HG03469 (cell line): ENCODE measurements around the gene NEU2.
A peak's percentile ranks its signal among the peaks of the same experiment; 100 is the strongest.
"Not testable (repeated sequence)": the region's sequence is repeated elsewhere in the genome, so short reads cannot be mapped to it uniquely, and the experiment has no call there.

ENCODE experiments used
- ATAC-seq: cut with Tn5 transposase; IDR thresholded peaks from one replicate; pipeline ENCODE4 v1.9.1; 2021; ENCODE audit warnings: mild to moderate bottlenecking, moderate library complexity, moderate number of reproducible peaks; ENCODE audit not compliant: unreplicated experiment

Gene NEU2

GRCh38 chr2:233053928-233054784 lies 21.7 kb downstream of the NEU2 start:
- no peak for ATAC-seq

GRCh38 chr2:233055362-233055761 lies 22.9 kb downstream of the NEU2 start:
- ATAC-seq = no peak

- no peak for ATAC-seq
Measured at GRCh38 chr2:233056961-233057605, 24.6 kb downstream of the NEU2 start.

- ATAC-seq = no peak
Measured at GRCh38 chr2:233058717-233059546, 26.5 kb downstream of the NEU2 start.

- ATAC-seq = no peak
Measured at GRCh38 chr2:233059547-233059796, 27.0 kb downstream of the NEU2 start.

- ATAC-seq = peak; percentile 31
Measured at GRCh38 chr2:233059797-233060500, 27.5 kb downstream of the NEU2 start, which contains the start of gene INPP5D. Gene INPP5D (plus strand): TSS chr2:233060342. CDS start chr2:233060479, 137 bp downstream.

GRCh38 chr2:233060501-233060979 lies 28.1 kb downstream of the NEU2 start:
- no peak for ATAC-seq

- ATAC-seq = no peak
Measured at GRCh38 chr2:233060980-233061590, 28.6 kb downstream of the NEU2 start.

GRCh38 chr2:233061591-233062450 lies 29.3 kb downstream of the NEU2 start:
- ATAC-seq = no peak

GRCh38 chr2:233062451-233062850 lies 30.0 kb downstream of the NEU2 start:
- ATAC-seq = no peak

- no peak for ATAC-seq
Measured at GRCh38 chr2:233062946-233063268, 30.4 kb downstream of the NEU2 start.

GRCh38 chr2:233063269-233063975 lies 30.9 kb downstream of the NEU2 start:
- peak; percentile 28 for ATAC-seq

GRCh38 chr2:233063976-233064411 lies 31.5 kb downstream of the NEU2 start:
- no peak for ATAC-seq

- no peak for ATAC-seq
Measured at GRCh38 chr2:233064530-233065199, 32.2 kb downstream of the NEU2 start.

- ATAC-seq = not testable (repeated sequence)
Measured at GRCh38 chr2:233065200-233065589, 32.7 kb downstream of the NEU2 start.

GRCh38 chr2:233065954-233066470 lies 33.5 kb downstream of the NEU2 start:
- no peak for ATAC-seq

- no peak for ATAC-seq
Measured at GRCh38 chr2:233068762-233069418, 36.4 kb downstream of the NEU2 start.

- no peak for ATAC-seq
Measured at GRCh38 chr2:233072838-233073237, 40.4 kb downstream of the NEU2 start.
